ENCODE results near the gene CC2D1A.

DNA sequence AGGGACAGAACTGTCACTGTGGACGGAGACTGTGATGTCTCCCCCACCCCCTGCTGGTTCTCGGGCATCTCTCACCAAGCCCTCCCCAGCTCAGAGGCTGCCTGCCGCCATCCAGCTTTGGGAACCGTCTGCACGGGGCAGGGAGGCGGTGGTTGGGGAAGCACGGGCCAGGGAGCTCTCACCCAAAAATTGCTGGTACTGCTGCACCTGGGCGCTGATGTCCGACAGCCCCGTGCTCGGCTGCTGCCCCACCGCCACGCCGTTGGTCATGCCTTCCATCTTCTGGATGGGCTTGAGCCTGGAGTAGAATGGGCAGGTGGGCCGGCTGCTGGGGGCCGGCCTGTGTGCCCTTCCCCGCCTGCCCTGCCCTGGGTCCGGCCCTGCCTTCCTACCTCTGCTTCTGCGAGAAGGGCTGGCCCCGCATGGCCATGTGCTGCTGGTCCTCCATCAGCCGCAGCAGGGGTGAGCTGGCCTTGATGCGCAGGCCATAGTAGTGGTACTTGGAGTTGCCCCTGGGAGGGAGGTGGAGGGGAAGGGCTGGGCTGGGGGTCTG is 62.5 kb downstream of the CC2D1A start:
- no peak for TF ChIP-seq CTCF (conservative IDR thresholded peaks at IDR 0.05; ENCODE audit: low read length)
- TF ChIP-seq EZH2phosphoT487 (IDR thresholded peaks at IDR 0.05; ENCODE audit: borderline replicate concordance, low read depth, low read length): no peak

Measured in OCI-LY7 (cell line).